GM19193 (cell line): ENCODE results near the gene LRP10.
A peak's percentile ranks its signal among the peaks of the same experiment; 100 is the strongest.

Source experiments
- POLR2A ChIP-seq: IDR thresholded peaks from 4 replicates; pipeline ENCODE4 v1.6.1; 2011; ENCODE audit not compliant: insufficient read depth, insufficient read length; ENCODE audit errors: extremely low read depth

Gene LRP10

DNA sequence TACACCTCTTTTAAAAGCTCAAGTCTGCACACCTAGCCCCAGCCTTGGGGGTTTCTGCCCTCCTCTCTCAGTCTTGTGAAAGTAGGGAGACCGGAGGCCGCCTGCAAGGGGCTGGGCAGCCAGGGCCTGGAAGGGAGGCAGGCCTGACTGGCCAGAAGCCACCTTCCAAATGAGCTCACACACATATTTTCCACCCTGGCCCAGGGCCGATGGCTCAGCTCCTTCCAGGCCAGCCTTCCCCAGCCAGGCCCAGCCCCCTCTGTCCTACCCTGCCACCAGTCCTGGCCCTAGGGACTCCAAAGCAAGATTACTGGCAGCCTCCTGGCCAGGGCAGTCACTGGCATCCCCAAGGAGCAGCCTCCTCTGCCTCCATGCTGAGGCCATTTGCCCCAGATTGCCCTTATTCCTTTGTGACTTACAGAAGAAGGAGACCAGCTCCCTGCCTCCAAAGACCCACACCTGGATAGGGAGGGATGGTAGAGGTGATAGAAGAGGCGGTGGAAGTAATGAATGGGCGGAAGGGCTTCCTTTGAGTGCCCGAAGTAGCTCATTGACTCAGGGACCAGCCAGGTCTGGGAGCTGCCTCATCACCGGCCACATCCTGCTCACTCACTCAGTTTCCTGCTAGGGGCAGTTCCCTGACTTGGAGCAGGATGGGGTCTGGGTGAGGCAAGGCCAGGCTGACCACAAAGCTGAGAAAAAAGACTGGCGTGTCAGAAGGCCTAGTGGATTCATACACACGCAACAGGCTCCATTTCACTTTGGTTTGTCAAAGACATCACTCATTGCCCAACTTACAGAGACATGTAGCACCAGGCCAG is 20.4 kb upstream of the LRP10 start:
- TF ChIP-seq POLR2A: no peak

DNA sequence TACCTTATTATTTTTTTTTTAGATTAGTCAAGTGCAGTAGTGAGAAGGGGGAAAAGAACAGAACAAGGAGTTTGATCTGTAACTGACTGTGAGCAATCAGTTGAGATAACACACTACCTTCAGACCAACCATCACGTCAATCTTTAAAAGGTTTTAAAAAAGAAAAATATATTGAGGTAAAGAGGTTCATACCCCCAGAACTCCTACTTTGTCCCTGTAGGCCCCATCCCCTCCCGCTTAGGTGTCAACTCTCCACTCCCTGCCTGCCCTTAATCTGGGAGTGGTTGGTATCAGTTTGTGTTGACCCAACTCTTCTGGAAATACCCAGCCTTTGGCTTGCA is 19.0 kb upstream of the LRP10 start:
- no peak for TF ChIP-seq POLR2A

DNA sequence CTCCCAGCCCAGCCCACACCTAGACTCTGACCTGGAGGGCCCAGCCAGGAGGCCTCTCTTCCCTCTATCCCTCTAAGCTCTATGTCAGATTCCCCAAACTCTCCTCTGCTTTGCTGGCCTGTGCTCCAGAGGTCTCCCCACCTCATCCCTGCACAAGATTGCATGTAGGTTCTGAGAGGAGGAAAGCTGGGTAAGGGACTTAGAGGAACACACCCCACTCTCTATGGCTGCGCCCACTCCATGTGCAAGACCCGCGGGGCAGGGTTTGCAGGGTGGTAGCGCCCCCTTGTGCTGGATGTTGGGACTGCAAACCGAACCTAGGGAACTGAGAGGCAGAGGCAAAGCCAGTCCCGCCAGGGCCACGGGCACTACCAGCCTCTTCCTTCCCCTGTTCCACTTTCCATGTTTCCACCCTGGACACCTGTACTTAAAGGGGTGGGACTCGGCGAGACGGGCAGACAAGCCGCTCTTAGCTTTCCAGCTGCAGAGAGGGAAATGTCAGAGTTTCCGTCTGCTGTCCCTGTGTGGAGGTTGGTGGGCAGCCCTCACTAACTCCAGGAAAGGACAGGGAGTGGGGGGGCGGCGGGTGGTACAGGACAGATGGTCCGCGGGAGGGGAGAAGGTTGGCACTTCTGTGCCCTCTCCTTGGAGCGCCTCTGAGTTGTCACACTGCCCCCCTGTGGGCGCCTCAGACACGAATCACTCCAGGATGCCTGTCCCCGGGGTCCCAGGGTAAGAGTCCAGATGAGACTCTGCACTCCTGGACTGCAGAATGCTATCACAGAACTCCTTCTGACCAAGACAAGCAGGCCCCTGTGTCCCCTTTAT is 18.4 kb upstream of the LRP10 start:
- TF ChIP-seq POLR2A: no peak

DNA sequence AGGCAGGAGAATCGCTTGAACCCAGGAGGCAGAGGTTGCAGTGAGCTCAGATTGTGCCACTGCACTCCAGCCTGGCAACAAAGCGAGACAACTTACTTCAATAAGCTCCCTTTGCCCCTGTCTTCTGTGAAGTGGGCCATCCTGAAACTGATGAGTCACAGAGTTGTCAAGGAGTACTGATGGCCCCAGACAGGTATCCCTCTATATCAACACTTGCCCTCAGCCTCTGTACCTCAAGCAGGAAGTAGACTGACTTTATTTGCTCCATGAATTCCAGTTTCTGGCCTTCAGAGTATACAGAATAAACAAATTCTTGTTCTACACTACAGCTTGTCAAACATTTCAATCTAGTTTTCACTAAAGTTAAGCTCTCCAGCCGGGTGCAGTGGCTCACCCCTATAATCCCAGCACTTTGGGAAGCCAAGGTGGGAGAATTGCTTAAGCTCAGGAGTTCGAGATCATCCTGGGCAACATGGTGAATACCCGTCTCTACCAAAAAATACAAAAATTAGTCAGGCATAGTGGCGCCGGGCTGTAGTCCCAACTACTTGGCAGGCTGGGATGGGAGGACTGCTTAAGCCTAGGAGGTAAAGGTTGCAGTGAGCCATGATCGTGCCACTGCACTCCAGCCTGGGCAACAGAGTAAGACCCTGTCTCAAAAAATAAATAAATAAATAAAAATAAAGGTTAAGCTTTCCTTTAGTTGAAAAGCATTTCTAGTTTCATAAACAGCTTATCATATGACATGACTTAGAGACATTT is 16.4 kb upstream of the LRP10 start:
- TF ChIP-seq POLR2A: no peak

DNA sequence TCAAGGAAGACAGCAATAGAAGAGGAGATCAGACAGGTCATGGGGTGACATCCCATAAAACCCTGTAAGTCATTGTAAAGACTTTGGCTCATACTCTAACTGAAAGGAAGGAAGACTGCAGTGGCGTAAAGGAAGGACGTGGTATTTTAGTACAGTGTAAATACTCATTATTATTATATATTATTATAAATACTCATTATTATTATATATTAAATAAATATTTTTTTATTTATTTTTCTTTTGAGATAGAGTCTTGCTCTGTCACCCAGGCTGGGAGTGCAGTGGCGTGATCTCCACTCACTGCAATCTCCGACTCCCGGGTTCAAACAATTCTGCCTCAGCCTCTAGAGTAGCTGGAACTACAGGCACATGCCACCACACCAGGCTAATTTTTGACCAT is 15.1 kb upstream of the LRP10 start:
- no peak for TF ChIP-seq POLR2A

DNA sequence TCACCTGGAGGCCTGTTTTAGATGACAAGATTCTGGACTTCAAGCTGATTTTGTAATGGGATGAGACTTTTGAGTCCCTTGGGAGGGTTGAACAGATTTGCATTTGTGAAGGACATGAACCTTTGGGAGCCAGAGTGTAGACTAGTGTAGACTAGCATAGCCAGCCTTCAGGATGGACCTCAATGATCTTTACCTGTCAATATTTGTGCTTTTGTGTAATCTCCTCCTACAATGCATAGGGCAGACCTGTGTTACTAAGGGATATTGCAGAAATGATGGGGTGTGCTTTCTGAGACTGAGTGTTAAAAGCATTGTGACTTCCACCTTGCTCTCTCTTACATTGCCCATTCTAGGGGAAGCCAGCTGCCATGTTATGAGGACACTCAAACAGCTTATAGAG is 9.9 kb upstream of the LRP10 start:
- TF ChIP-seq POLR2A: no peak

DNA sequence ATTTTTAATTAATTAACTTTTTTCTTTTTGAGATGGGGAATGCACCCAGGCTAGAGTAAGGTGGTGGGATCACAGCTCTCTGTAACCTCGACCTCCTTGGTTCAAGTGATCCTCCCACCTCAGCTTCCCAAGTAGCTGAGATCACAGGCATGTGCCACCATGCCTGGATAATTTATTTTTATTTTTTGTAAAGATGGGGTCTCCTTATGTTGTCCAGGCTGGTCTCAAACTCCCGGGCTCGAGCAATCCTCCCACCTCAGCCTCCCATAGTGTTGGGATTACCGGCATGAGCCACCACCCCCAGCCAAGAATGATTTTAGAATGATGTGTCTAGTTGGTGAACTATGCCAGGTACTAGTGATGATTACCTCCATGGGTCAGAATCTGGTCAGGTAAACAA is 6.6 kb upstream of the LRP10 start:
- no peak for TF ChIP-seq POLR2A

DNA sequence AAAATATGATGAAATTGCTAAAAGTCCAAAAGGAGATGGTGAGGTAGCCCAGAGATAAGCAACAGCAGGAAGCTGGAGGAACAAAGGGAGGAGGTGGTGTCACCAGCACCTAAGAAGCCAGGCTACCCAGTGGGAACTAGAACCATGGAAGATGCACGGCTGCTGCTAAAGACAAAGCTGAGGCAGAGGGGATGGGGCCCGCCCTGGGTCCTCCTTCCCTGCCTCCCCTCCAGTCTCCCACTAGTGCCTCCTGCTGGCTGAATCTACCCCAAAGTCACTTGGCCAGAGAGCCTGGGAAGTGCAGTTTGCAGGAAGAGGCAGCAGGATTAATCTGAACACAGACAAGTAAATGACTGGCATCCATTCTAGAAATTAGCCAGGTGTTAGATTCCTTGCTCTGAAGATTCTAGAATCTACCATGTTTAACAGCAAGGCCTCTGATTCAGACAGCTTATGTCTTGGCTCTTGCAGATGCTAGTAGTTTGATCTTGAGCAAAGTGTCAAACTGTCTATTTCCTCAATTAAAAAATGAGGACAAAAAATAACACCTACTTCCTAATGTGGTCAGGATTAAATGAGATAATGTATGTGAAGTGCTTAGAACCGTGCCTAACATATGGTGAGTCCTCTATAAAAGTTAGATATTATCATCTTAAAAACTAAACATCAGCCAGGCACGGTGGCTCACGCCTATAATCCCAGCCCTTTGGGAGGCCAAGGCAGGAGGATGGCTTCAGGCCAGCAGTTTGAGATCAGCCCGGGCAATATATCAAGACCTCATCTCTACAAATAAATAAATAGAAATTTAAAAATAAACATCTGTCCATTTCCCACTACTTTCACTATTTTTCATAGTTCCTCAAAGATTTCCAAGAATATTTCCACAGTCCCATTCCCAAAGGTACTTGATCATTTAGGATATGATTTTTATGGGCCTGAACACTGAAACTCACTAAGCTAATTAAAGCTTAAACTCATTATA is 5.8 kb upstream of the LRP10 start:
- TF ChIP-seq POLR2A: no peak

DNA sequence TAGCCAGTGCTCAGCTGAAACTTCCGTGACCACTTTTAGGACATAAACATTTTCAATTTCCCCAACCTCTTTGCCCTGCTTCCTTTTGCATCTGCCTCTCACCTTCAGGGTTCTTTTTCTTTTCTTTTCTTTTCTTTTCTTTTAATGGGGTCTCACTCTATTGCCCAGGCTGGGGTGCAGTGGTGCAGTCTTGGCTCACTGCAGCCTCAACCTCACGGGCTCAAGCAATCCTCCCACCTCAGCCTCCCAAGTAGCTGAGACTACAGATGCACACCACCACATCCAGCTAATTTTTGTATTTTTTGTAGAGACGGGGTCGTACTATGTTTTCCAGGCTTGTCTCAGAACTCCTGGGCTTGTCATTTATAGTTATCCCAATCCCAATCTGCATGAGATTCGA is 4.7 kb upstream of the LRP10 start:
- no peak for TF ChIP-seq POLR2A

DNA sequence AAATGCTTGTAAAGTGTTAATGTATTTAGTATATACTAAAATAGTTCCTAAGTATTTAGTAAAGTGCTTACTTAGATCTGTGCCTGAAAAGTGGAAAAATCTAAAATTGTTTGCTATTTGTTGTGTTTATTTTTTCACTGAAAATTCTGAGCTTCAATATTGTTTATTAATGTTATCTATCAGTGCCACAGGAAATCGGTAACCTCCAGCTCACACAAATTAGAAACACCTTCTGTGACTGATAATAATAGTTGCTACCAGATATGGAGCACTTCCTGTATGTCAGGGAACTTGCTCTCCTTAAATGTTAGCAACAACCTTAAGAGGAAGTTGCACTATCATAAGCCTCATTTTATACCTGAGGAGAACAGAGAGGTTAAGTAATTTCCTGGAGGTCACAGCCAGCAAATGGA is 723 bp upstream of the LRP10 start:
- TF ChIP-seq POLR2A: no peak

DNA sequence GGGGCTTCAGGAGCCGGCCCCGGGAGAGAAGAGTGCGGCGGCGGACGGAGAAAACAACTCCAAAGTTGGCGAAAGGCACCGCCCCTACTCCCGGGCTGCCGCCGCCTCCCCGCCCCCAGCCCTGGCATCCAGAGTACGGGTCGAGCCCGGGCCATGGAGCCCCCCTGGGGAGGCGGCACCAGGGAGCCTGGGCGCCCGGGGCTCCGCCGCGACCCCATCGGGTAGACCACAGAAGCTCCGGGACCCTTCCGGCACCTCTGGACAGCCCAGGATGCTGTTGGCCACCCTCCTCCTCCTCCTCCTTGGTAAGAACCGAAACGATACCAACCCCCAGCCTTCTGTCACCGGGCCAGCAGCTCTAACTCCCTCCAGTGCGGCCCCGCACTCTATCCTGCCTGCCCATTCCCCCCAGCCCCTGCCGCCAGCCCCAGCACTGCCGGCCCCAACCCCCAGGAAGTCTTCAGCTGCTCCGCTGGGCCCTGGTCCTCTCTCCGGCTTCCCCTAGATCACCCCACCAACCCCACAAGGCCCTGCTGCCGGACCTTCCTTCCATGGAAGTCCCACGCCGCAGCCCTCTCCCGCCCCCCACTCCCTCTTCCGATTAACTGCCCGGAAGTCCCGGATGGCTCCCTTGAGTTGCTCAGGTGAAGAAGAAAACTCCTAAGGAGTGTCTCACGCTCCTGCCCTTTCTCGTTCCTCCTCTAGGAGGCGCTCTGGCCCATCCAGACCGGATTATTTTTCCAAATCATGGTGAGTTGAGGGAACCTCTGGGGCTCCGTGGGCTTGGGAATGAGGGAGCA is 693 bp downstream of the LRP10 start:
- peak; percentile 11 for TF ChIP-seq POLR2A

DNA sequence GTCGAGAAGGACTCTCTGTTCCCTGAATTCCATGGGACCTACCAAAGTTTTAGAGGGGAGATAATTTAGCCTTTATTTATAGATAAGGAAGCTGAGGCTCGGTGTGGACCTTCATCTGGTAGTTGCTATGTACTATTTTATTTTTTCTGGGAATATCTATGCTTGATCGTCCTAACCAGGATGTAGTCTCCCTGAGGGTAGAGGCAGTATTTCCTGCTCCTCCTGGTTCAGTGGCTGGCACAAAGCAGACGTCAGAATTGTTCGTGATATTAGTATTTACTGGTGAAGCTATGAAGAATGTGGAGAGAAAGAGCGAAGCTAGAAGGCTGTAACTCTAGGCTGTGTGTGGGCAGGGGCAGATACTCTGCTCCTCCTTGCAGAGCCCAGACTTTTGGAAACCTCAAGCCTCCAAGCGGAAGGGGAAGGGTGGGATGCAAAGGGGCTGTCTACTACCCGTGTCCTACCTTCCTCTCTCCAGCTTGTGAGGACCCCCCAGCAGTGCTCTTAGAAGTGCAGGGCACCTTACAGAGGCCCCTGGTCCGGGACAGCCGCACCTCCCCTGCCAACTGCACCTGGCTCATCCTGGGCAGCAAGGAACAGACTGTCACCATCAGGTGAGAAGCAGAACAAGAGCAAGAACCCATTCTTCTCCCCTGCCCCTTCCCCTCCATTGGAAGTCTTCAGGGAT is 1.4 kb downstream of the LRP10 start:
- TF ChIP-seq POLR2A: no peak
